GM12878 (cell line): ENCODE results near the gene GNRHR.

Experiments used
- CBFB ChIP-seq: IDR thresholded peaks from 2 replicates; pipeline ENCODE4 v1.6.1; 2016; ENCODE audit warnings: antibody characterized with exemption, low read depth
- CBX5 ChIP-seq: sonication (generic); IDR thresholded peaks from 2 replicates; pipeline ENCODE4 v1.6.1; 2016; ENCODE audit warnings: low read depth, moderate library complexity, mild to moderate bottlenecking, inconsistent platforms
- EP300 ChIP-seq, 2 experiments: fragments of 150-350 bp in 1 of 2; IDR thresholded peaks; 2 replicates each; pipeline ENCODE4 v1.6.1; 2011 to 2012; ENCODE audit warnings: low read depth in 2 of 2, low read length in 2 of 2, borderline replicate concordance in 1 of 2, improper control_type of control experiment in 1 of 2, inconsistent platforms in 1 of 2; ENCODE audit not compliant: control insufficient read depth in 1 of 2
- MYC ChIP-seq: IDR thresholded peaks from 2 replicates; pipeline ENCODE4 v1.6.1; 2011; ENCODE audit warnings: mild to moderate bottlenecking, low read length, moderate library complexity, inconsistent platforms; ENCODE audit not compliant: insufficient read depth, insufficient replicate concordance, insufficient read length, severe bottlenecking
- NRF1 ChIP-seq: conservative IDR thresholded peaks from 2 replicates; pipeline ENCODE4 v1.6.1; 2011; ENCODE audit warnings: mild to moderate bottlenecking, low read depth, low read length, improper control_type of control experiment
- POLR2A ChIP-seq: IDR thresholded peaks from 2 replicates; pipeline ENCODE4 v1.6.1; 2011; ENCODE audit warnings: low read depth, mild to moderate bottlenecking, low read length
- RBBP5 ChIP-seq: fragments of 200-600 bp; sonication (generic); conservative IDR thresholded peaks from 2 replicates; pipeline ENCODE4 v1.6.1; 2016
- TAF1 ChIP-seq: IDR thresholded peaks from 2 replicates; pipeline ENCODE4 v1.6.1; 2011; ENCODE audit warnings: mild to moderate bottlenecking, low read depth, low read length, borderline replicate concordance
- TCF7 ChIP-seq: IDR thresholded peaks from 2 replicates; pipeline ENCODE4 v1.6.1; 2014; ENCODE audit warnings: antibody characterized with exemption, borderline replicate concordance
- TF ChIP-seq, protein P1 (sequence below), 3 experiments: IDR thresholded peaks in 2 of 3; conservative IDR thresholded peaks in 1 of 3; 2 replicates each; pipeline ENCODE4 v1.5.1; 2011; ENCODE audit warnings: low read depth in 3 of 3, low read length in 3 of 3, mild to moderate bottlenecking in 3 of 3, control low read depth in 2 of 3, moderate library complexity in 2 of 3, inconsistent platforms in 1 of 3, mixed read lengths in 1 of 3; ENCODE audit not compliant: control insufficient read depth in 2 of 3, insufficient read depth in 1 of 3; ENCODE audit errors: extremely low read depth in 1 of 3
- TF ChIP-seq, protein P2 (sequence below): IDR thresholded peaks from 2 replicates; pipeline ENCODE4 v1.6.1; 2011; ENCODE audit warnings: mild to moderate bottlenecking, low read depth, low read length, moderate library complexity; ENCODE audit not compliant: insufficient replicate concordance

DNA sequence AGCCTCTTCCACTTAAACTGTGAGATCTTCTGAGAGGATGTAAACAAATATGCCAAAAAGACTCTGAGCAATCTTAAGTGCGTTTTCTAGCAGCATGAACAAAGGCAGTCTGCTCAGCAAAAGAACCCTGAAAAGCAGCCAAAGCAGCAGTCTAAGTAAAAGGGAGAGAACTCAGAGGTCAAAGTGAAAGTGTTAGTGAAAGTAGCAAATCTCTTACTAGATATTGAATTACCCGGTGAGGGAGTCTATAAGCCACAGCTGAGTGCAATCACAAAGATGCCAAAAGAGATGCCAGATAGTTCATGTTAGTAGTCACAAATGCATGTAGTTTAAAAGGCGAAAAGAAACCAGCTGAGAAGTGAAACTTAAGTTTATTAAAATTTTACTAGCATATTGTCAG, 7.9 kb upstream of the GNRHR start:
- no peak for TF ChIP-seq EP300 (IDR thresholded peaks at IDR 0.05; ENCODE audit: borderline replicate concordance in 1 of 2, control insufficient read depth in 1 of 2, low read depth in 2 of 2, low read length in 2 of 2)
- no peak for TF ChIP-seq TAF1
- no peak for TF ChIP-seq TCF7
- TF ChIP-seq MYC: no peak
- TF ChIP-seq NRF1: no peak
- no peak for TF ChIP-seq CBX5
- TF ChIP-seq, protein P1, sequence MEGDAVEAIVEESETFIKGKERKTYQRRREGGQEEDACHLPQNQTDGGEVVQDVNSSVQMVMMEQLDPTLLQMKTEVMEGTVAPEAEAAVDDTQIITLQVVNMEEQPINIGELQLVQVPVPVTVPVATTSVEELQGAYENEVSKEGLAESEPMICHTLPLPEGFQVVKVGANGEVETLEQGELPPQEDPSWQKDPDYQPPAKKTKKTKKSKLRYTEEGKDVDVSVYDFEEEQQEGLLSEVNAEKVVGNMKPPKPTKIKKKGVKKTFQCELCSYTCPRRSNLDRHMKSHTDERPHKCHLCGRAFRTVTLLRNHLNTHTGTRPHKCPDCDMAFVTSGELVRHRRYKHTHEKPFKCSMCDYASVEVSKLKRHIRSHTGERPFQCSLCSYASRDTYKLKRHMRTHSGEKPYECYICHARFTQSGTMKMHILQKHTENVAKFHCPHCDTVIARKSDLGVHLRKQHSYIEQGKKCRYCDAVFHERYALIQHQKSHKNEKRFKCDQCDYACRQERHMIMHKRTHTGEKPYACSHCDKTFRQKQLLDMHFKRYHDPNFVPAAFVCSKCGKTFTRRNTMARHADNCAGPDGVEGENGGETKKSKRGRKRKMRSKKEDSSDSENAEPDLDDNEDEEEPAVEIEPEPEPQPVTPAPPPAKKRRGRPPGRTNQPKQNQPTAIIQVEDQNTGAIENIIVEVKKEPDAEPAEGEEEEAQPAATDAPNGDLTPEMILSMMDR (IDR thresholded peaks at IDR 0.05 in 2 of 3, conservative IDR thresholded peaks at IDR 0.05 in 1 of 3; ENCODE audit: control insufficient read depth in 2 of 3, extremely low read depth in 1 of 3, insufficient read depth in 1 of 3, low read depth in 3 of 3, low read length in 3 of 3): no peak
- no peak for TF ChIP-seq CBFB
- no peak for TF ChIP-seq POLR2A
- no peak for TF ChIP-seq RBBP5
- TF ChIP-seq, protein P2, sequence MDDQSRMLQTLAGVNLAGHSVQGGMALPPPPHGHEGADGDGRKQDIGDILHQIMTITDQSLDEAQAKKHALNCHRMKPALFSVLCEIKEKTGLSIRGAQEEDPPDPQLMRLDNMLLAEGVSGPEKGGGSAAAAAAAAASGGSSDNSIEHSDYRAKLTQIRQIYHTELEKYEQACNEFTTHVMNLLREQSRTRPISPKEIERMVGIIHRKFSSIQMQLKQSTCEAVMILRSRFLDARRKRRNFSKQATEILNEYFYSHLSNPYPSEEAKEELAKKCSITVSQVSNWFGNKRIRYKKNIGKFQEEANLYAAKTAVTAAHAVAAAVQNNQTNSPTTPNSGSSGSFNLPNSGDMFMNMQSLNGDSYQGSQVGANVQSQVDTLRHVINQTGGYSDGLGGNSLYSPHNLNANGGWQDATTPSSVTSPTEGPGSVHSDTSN: no peak
